Epithelial cell of proximal tubule (primary cell): ENCODE data around the gene SELENOO. TPM values are rescaled to one million over a fixed set of nuclear protein-coding genes. Genes with fewer than 3 reads are reported as not detected.

ENCODE experiments used
- DNase-seq: peaks from one replicate; pipeline ENCODE4 v3.0.0-alpha.2; 2011; ENCODE audit warnings: low read depth
- H3K4me3 ChIP-seq: 2 replicates; pipeline ENCODE4 v1.5.1; 2011; ENCODE audit warnings: low read depth, mild to moderate bottlenecking, low read length
- total RNA-seq: library from RNA; depleted of rRNA; stranded (reverse); fragments of >200 nt; gene quantifications from 2 replicates; pipeline ENCODE4 v1.2.3, GENCODE V29; 2015
- TF ChIP-seq, protein P1 (sequence below): conservative IDR thresholded peaks from 2 replicates; pipeline ENCODE4 v1.5.1; 2012; ENCODE audit warnings: low read depth, mild to moderate bottlenecking, low read length

SELENOO gene
- total RNA-seq, 1 donor from 2014 or later = 31.1 TPM

DNA sequence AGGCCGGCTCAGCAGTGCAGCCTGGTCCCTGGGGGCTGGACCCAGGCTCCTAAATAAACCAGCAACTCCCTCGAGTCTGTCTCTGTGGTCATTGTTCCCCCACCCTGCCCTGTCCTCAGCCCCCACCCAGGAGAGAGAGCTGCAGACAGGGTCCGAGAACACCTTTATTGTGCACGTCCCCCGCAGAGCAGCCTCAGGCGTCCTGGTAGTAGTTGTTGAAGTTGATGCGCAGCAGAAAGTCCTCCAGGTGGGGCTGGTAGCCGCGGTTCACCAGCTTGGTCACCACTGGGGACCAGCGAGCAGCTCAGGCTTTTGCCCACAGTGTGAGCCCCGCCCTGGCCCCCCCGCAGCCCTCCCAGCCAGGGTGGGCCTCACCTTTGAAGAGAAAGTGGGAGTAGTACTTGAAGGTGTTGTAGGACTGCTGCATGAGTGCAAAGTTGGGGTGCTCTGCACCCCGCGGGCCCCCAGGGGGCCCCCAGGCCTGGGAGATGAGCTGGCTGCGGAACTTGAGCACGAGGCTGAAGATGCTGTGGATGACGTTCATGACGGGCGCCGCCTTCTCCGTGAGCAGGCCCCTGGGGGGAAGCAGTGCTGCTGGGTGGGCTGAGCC lies 16.8 kb downstream of the SELENOO start:
- TF ChIP-seq, protein P1, sequence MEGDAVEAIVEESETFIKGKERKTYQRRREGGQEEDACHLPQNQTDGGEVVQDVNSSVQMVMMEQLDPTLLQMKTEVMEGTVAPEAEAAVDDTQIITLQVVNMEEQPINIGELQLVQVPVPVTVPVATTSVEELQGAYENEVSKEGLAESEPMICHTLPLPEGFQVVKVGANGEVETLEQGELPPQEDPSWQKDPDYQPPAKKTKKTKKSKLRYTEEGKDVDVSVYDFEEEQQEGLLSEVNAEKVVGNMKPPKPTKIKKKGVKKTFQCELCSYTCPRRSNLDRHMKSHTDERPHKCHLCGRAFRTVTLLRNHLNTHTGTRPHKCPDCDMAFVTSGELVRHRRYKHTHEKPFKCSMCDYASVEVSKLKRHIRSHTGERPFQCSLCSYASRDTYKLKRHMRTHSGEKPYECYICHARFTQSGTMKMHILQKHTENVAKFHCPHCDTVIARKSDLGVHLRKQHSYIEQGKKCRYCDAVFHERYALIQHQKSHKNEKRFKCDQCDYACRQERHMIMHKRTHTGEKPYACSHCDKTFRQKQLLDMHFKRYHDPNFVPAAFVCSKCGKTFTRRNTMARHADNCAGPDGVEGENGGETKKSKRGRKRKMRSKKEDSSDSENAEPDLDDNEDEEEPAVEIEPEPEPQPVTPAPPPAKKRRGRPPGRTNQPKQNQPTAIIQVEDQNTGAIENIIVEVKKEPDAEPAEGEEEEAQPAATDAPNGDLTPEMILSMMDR = no peak
- no peak for DNase-seq
- H3K4me3 ChIP-seq = no peak overlapping the region

GRCh38 chr22:50218153-50218995 lies 17.6 kb downstream of the SELENOO start:
- H3K4me3 ChIP-seq = no peak overlapping the region
- no peak for DNase-seq
- TF ChIP-seq, protein P1 = no peak

- no peak overlapping the region for H3K4me3 ChIP-seq
- DNase-seq = no peak
- TF ChIP-seq, protein P1 = no peak
These were observed 18.4 kb downstream of the SELENOO start for GRCh38 chr22:50218996-50219727.

GRCh38 chr22:50219800-50220602 lies 19.2 kb downstream of the SELENOO start:
- no peak overlapping the region for H3K4me3 ChIP-seq
- no peak for DNase-seq
- TF ChIP-seq, protein P1 = no peak

- H3K4me3 ChIP-seq = no peak overlapping the region
- no peak for DNase-seq
- TF ChIP-seq, protein P1 = no peak
These were observed 20.0 kb downstream of the SELENOO start for GRCh38 chr22:50220603-50221409.
